ENCODE measurements around the gene HACD4. TPM values are rescaled to one million over a fixed set of nuclear protein-coding genes. Genes with fewer than 3 reads are reported as not detected.

Gene HACD4
- total RNA-seq, 1 donor from 2014 or later, result 0.46 TPM

- Histone ChIP-seq H3K4me3 (ENCODE audit: low read depth, low read length) (no peak overlapping the region), H3K36me3 (ENCODE audit: control insufficient read depth, insufficient read depth, low read length) (no peaks in the 10 kb centered on the region), H3K27me3 (ENCODE audit: control insufficient read depth, insufficient read depth, low read length) (no peaks in the 10 kb centered on the region)
- no peak for DNase-seq (ENCODE audit: low read depth)
- no peak for TF ChIP-seq CTCF (IDR thresholded peaks at IDR 0.05; ENCODE audit: insufficient read depth, low read length, poor library complexity, severe bottlenecking)
Measured at GRCh38 chr9:21042466-21042865, 11.0 kb upstream of the HACD4 start.

- no peak for TF ChIP-seq CTCF (IDR thresholded peaks at IDR 0.05; ENCODE audit: insufficient read depth, low read length, poor library complexity, severe bottlenecking)
- Histone ChIP-seq H3K27me3 (ENCODE audit: control insufficient read depth, insufficient read depth, low read length) (no peaks in the 10 kb centered on the region), H3K36me3 (ENCODE audit: control insufficient read depth, insufficient read depth, low read length) (no peaks in the 10 kb centered on the region), H3K4me3 (ENCODE audit: low read depth, low read length) (no peak overlapping the region)
- no peak for DNase-seq (ENCODE audit: low read depth)
Measured at GRCh38 chr9:21039302-21039701, 7.9 kb upstream of the HACD4 start.

- no peak overlapping the region for H3K4me3 ChIP-seq (ENCODE audit: low read depth, low read length)
- TF ChIP-seq CTCF (IDR thresholded peaks at IDR 0.05; ENCODE audit: insufficient read depth, low read length, poor library complexity, severe bottlenecking), result no peak
- H3K27me3 ChIP-seq (ENCODE audit: control insufficient read depth, insufficient read depth, low read length), result no peaks in the 10 kb centered on the region
- no peak for DNase-seq (ENCODE audit: low read depth)
- H3K36me3 ChIP-seq (ENCODE audit: control insufficient read depth, insufficient read depth, low read length), result no peaks in the 10 kb centered on the region
Measured at GRCh38 chr9:21037278-21037677, 5.8 kb upstream of the HACD4 start.

- no peak for DNase-seq (ENCODE audit: low read depth)
- no peaks in the 10 kb centered on the region for H3K36me3 ChIP-seq (ENCODE audit: control insufficient read depth, insufficient read depth, low read length)
- TF ChIP-seq CTCF (IDR thresholded peaks at IDR 0.05; ENCODE audit: insufficient read depth, low read length, poor library complexity, severe bottlenecking), result no peak
- H3K4me3 ChIP-seq (ENCODE audit: low read depth, low read length), result peak overlapping the region; percentile 33
- no peaks in the 10 kb centered on the region for H3K27me3 ChIP-seq (ENCODE audit: control insufficient read depth, insufficient read depth, low read length)
Measured at GRCh38 chr9:21031808-21032183, 356 bp upstream of the HACD4 start.

GRCh38 chr9:21030389-21031035 is 928 bp downstream of the HACD4 start:
- H3K4me3 ChIP-seq (ENCODE audit: low read depth, low read length), result no peak overlapping the region
- peak; percentile 41 for DNase-seq (ENCODE audit: low read depth)
- TF ChIP-seq CTCF (IDR thresholded peaks at IDR 0.05; ENCODE audit: insufficient read depth, low read length, poor library complexity, severe bottlenecking), result no peak

GRCh38 chr9:21029661-21030060 is 1.8 kb downstream of the HACD4 start:
- H3K4me3 ChIP-seq (ENCODE audit: low read depth, low read length), result no peak overlapping the region
- H3K27me3 ChIP-seq (ENCODE audit: control insufficient read depth, insufficient read depth, low read length), result no peaks in the 10 kb centered on the region
- no peak for DNase-seq (ENCODE audit: low read depth)
- no peak for TF ChIP-seq CTCF (IDR thresholded peaks at IDR 0.05; ENCODE audit: insufficient read depth, low read length, poor library complexity, severe bottlenecking)
- no peaks in the 10 kb centered on the region for H3K36me3 ChIP-seq (ENCODE audit: control insufficient read depth, insufficient read depth, low read length)

More at GRCh38 chr9:21030389-21031035, 928 bp downstream of the HACD4 start:
- Histone ChIP-seq H3K36me3 (ENCODE audit: control insufficient read depth, insufficient read depth, low read length) (no peaks in the 10 kb centered on the region), H3K27me3 (ENCODE audit: control insufficient read depth, insufficient read depth, low read length) (no peaks in the 10 kb centered on the region)

Measured in kidney epithelial cell (primary cell).